Trophoblast cell (in vitro differentiated cells and primary cell): ENCODE measurements around the gene PKD1L1.

Source experiments
- DNase-seq, 2 donors: peaks; one replicate each; pipeline ENCODE4 v3.0.0-alpha.2; 2016
- H2AFZ ChIP-seq: 2 replicates; pipeline ENCODE4 v1.6.1; 2013; ENCODE audit warnings: low read length, moderate library complexity, mild to moderate bottlenecking; ENCODE audit not compliant: insufficient read depth, poor library complexity
- H2AK5ac ChIP-seq: 2 replicates; pipeline ENCODE4 v1.6.1; 2013; ENCODE audit warnings: mild to moderate bottlenecking, low read length
- H2BK120ac ChIP-seq: 2 replicates; pipeline ENCODE4 v1.6.1; 2013; ENCODE audit warnings: low read length, mild to moderate bottlenecking, moderate library complexity; ENCODE audit not compliant: insufficient read depth, poor library complexity
- H2BK12ac ChIP-seq: 2 replicates; pipeline ENCODE4 v1.6.1; 2013; ENCODE audit warnings: mild to moderate bottlenecking, low read length, moderate library complexity
- H2BK5ac ChIP-seq: 2 replicates; pipeline ENCODE4 v1.6.1; 2013; ENCODE audit warnings: low read length, low read depth, moderate library complexity, mild to moderate bottlenecking; ENCODE audit not compliant: poor library complexity
- H3K14ac ChIP-seq: 2 replicates; pipeline ENCODE4 v1.6.1; 2013; ENCODE audit warnings: mild to moderate bottlenecking, low read length
- H3K18ac ChIP-seq: 2 replicates; pipeline ENCODE4 v1.6.1; 2013; ENCODE audit warnings: mild to moderate bottlenecking, low read length
- H3K23ac ChIP-seq: 2 replicates; pipeline ENCODE4 v1.6.1; 2013; ENCODE audit warnings: low read length
- H3K27ac ChIP-seq: 2 replicates; pipeline ENCODE4 v1.5.1; 2013; ENCODE audit warnings: low read depth, mild to moderate bottlenecking, inconsistent platforms, low read length, moderate library complexity
- H3K27me3 ChIP-seq: 2 replicates; pipeline ENCODE4 v1.6.1; 2013; ENCODE audit warnings: inconsistent platforms, mild to moderate bottlenecking, low read length, moderate library complexity; ENCODE audit not compliant: insufficient read depth
- H3K36me3 ChIP-seq, 2 experiments: 1 replicate in 1 of 2; 2 replicates in 1 of 2; pipeline ENCODE4 v1.6.1; 2013; ENCODE audit warnings: low read length in 2 of 2, mild to moderate bottlenecking in 2 of 2, moderate library complexity in 1 of 2; ENCODE audit not compliant: insufficient read depth in 2 of 2, control insufficient read depth in 1 of 2
- H3K4ac ChIP-seq: 2 replicates; pipeline ENCODE4 v1.6.1; 2013; ENCODE audit warnings: low read depth, mild to moderate bottlenecking, low read length, moderate library complexity
- H3K4me1 ChIP-seq, 2 experiments: 1 replicate in 1 of 2; 2 replicates in 1 of 2; pipeline ENCODE4 v1.6.1; 2013; ENCODE audit warnings: low read length in 2 of 2, mild to moderate bottlenecking in 2 of 2, moderate library complexity in 1 of 2; ENCODE audit not compliant: insufficient read depth in 2 of 2, control insufficient read depth in 1 of 2
- H3K4me2 ChIP-seq: 2 replicates; pipeline ENCODE4 v1.6.1; 2013; ENCODE audit warnings: inconsistent platforms, mild to moderate bottlenecking, low read length, moderate library complexity
- H3K4me3 ChIP-seq: 2 replicates; pipeline ENCODE4 v1.5.1; 2013; ENCODE audit warnings: mild to moderate bottlenecking, low read depth, low read length, inconsistent platforms
- H3K79me1 ChIP-seq: one replicate; pipeline ENCODE4 v1.6.1; 2013; ENCODE audit warnings: low read length
- H3K79me2 ChIP-seq: 2 replicates; pipeline ENCODE4 v1.6.1; 2013; ENCODE audit warnings: low read length, mild to moderate bottlenecking; ENCODE audit not compliant: control insufficient read depth, insufficient read depth, poor library complexity
- H3K9ac ChIP-seq: 2 replicates; pipeline ENCODE4 v1.6.1; 2013; ENCODE audit warnings: mild to moderate bottlenecking, low read length
- H3K9me3 ChIP-seq: 2 replicates; pipeline ENCODE4 v1.6.1; 2013; ENCODE audit warnings: low read depth, mild to moderate bottlenecking, control low read depth, inconsistent platforms, low read length; ENCODE audit not compliant: insufficient read depth
- H4K12ac ChIP-seq: 2 replicates; pipeline ENCODE4 v1.6.1; 2013; ENCODE audit warnings: low read depth, mild to moderate bottlenecking, low read length, moderate library complexity
- H4K8ac ChIP-seq: 2 replicates; pipeline ENCODE4 v1.6.1; 2013; ENCODE audit warnings: low read depth, mild to moderate bottlenecking, low read length, moderate library complexity
- H4K91ac ChIP-seq: one replicate; pipeline ENCODE4 v1.6.1; 2013; ENCODE audit warnings: low read depth, mild to moderate bottlenecking, low read length, moderate library complexity
- WGBS: extraction: QIAGEN DNeasy Blood & Tissue Kit; methylation state at CpG from one replicate; pipeline ENCODE4 v1.1.7; 2013; ENCODE audit warnings: missing lambda C conversion rate; ENCODE audit not compliant: insufficient read length, insufficient coverage; ENCODE audit errors: extremely low coverage; 5-methylcytosine and 5-hydroxymethylcytosine counted together

Gene PKD1L1

DNA sequence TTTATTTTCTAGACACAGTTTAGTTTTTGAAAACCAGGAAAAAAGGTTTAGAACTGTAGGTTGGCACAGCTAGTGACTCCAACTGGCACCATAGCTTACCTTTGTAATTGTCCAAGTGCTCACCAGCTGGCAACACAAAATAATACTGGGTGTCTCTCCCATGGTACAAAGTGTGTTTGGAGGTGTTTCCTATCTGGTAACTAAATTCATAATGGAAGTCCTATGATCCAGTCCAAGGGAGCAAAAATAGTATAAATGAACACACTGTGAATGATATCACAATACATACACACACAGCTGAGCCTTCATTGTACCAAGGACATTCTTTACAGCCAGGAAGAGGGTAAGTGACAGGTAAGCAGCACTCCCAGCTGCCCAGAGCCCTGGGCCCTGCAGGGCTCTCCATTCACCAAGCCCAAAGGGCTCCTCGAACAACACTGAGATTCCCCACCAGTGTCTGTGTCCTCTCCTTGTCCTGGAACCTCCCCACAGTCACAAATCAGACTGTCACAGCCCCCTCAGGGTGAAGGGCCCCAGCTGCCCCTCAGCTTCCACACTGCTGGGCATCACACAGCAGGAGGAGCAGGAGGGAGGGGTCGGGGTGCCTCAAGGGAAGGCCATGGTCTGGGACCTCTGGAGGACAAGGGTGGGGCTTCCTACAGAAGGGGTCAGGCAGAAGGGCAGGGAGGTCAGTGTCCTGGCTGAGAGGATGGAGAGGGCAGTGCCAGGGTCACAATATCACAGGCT lies 72.1 kb downstream of the PKD1L1 start:
- Histone ChIP-seq H3K23ac (no peak overlapping the region), H2BK12ac (no peak overlapping the region), H3K79me1 (no peaks in the 10 kb centered on the region), H3K4ac (no peak overlapping the region), H4K12ac (no peak overlapping the region), H2BK120ac (no peak overlapping the region), H2AFZ (no peak overlapping the region), H3K4me1 (no peaks in the 10 kb centered on the region), H4K91ac (no peak overlapping the region), H2BK5ac (no peak overlapping the region), H3K4me3 (no peak overlapping the region), H3K9me3 (peaks cover 2% of the 10 kb centered on the region), H3K27me3 (no peaks in the 10 kb centered on the region), H3K4me2 (no peak overlapping the region), H3K27ac (no peak overlapping the region), H3K36me3 (no peaks in the 10 kb centered on the region), H4K8ac (no peak overlapping the region), H3K18ac (no peak overlapping the region), H2AK5ac (no peak overlapping the region), H3K79me2 (no peaks in the 10 kb centered on the region), H3K14ac (no peak overlapping the region), H3K9ac (no peak overlapping the region)
- no peak for DNase-seq
- no CpG with 5 or more reads among the region's 2 CpGs for WGBS

- Histone ChIP-seq H3K4me2 (no peak overlapping the region), H3K36me3 (no peaks in the 10 kb centered on the region), H3K9me3 (peaks cover 2% of the 10 kb centered on the region), H3K18ac (no peak overlapping the region), H4K91ac (no peak overlapping the region), H3K27me3 (no peaks in the 10 kb centered on the region), H3K23ac (no peak overlapping the region), H4K12ac (no peak overlapping the region), H3K4ac (no peak overlapping the region), H3K79me1 (no peaks in the 10 kb centered on the region), H2AFZ (no peak overlapping the region), H4K8ac (no peak overlapping the region), H2BK120ac (no peak overlapping the region), H3K79me2 (no peaks in the 10 kb centered on the region), H2AK5ac (no peak overlapping the region), H2BK12ac (no peak overlapping the region), H3K4me1 (no peaks in the 10 kb centered on the region), H3K4me3 (no peak overlapping the region), H3K27ac (no peak overlapping the region), H3K9ac (no peak overlapping the region), H3K14ac (no peak overlapping the region), H2BK5ac (no peak overlapping the region)
- no peak for DNase-seq
Measured at GRCh38 chr7:47875406-47875805, 72.9 kb downstream of the PKD1L1 start.

DNA sequence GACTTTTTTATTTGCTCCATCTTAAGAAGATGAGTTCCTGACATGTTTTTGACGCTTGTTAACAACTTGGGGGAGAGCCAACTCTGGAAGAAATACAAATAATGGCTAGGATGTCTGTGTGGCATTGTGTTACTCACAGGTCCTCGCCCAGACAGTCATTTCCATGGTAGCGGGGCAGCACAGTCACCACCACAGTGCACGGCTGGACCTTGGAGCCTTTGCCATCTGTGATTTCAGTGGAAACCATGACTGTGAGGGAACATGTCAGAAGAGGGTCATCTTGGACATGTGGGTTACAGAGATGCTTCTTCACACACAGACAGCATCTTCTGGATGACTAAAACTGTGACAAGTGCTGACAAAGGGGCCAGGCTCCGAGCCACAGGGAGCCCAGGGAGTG lies 74.5 kb downstream of the PKD1L1 start:
- Histone ChIP-seq H3K18ac (no peak overlapping the region), H3K79me1 (no peaks in the 10 kb centered on the region), H4K12ac (no peak overlapping the region), H3K4me2 (no peak overlapping the region), H2AK5ac (no peak overlapping the region), H4K8ac (no peak overlapping the region), H3K27me3 (no peaks in the 10 kb centered on the region), H4K91ac (no peak overlapping the region), H3K14ac (no peak overlapping the region), H3K9ac (no peak overlapping the region), H3K36me3 (no peaks in the 10 kb centered on the region), H3K9me3 (peaks cover 2% of the 10 kb centered on the region), H3K23ac (no peak overlapping the region), H3K79me2 (no peaks in the 10 kb centered on the region), H2BK5ac (no peak overlapping the region), H3K27ac (no peak overlapping the region), H2AFZ (no peak overlapping the region), H2BK120ac (no peak overlapping the region), H2BK12ac (no peak overlapping the region), H3K4ac (no peak overlapping the region), H3K4me1 (no peaks in the 10 kb centered on the region), H3K4me3 (no peak overlapping the region)
- WGBS: no CpG with 5 or more reads among the region's 5 CpGs
- DNase-seq: no peak

GRCh38 chr7:47867286-47867685 lies 81.0 kb downstream of the PKD1L1 start:
- H3K4me3 ChIP-seq: no peak overlapping the region
- no peak overlapping the region for H2AK5ac ChIP-seq
- no peak overlapping the region for H4K12ac ChIP-seq
- H2BK12ac ChIP-seq: no peak overlapping the region
- no peaks in the 10 kb centered on the region for H3K79me2 ChIP-seq
- no peak overlapping the region for H3K4ac ChIP-seq
- H3K79me1 ChIP-seq: no peaks in the 10 kb centered on the region
- H2BK120ac ChIP-seq: no peak overlapping the region
- no peak overlapping the region for H3K27ac ChIP-seq
- H3K23ac ChIP-seq: no peak overlapping the region
- H3K36me3 ChIP-seq: no peaks in the 10 kb centered on the region
- H2AFZ ChIP-seq: no peak overlapping the region
- no peaks in the 10 kb centered on the region for H3K9me3 ChIP-seq
- H3K14ac ChIP-seq: no peak overlapping the region
- DNase-seq: no peak
- H3K4me1 ChIP-seq: no peaks in the 10 kb centered on the region
- no peak overlapping the region for H3K4me2 ChIP-seq
- H3K9ac ChIP-seq: no peak overlapping the region
- H3K18ac ChIP-seq: no peak overlapping the region
- no peak overlapping the region for H2BK5ac ChIP-seq
- no peak overlapping the region for H4K8ac ChIP-seq
- H4K91ac ChIP-seq: no peak overlapping the region
- WGBS: no CpG with 5 or more reads among the region's 3 CpGs
- H3K27me3 ChIP-seq: no peaks in the 10 kb centered on the region
